Tibial nerve (tissue), 4 donors: Measurements from ENCODE around the gene ELFN1. TPM values are rescaled to one million over a fixed set of nuclear protein-coding genes. Genes with fewer than 3 reads are reported as not detected.

Experiments
- DNase-seq, 2 donors: peaks; one replicate each; pipeline ENCODE4 v3.0.0-alpha.2; 2019; ENCODE audit warnings: low spot score in 2 of 2
- H3K27ac ChIP-seq, 4 donors: fragments of 200-600 bp; sonication (generic) in 3 of 4; one replicate each; pipeline ENCODE4 v1.5.1; 2017 to 2019; ENCODE audit warnings: mild to moderate bottlenecking in 1 of 4
- H3K27me3 ChIP-seq, 2 donors: fragments of 200-600 bp; sonication (generic) in 1 of 2; one replicate each; pipeline versions ENCODE4 v1.5.1 to v1.6.0; 2017 to 2019
- H3K36me3 ChIP-seq, 3 donors: fragments of 200-600 bp; sonication (generic); one replicate each; pipeline ENCODE4 v1.5.1; 2018 to 2019
- H3K4me1 ChIP-seq, 4 donors: fragments of 200-600 bp; sonication (generic) in 3 of 4; one replicate each; pipeline ENCODE4 v1.5.1; 2017 to 2019
- H3K4me3 ChIP-seq, 4 donors: fragments of 200-600 bp; sonication (generic) in 3 of 4; one replicate each; pipeline ENCODE4 v1.5.1; 2017 to 2019; ENCODE audit warnings: mild to moderate bottlenecking in 1 of 4, moderate library complexity in 1 of 4
- H3K9me3 ChIP-seq, 4 donors: fragments of 200-600 bp; sonication (generic) in 3 of 4; one replicate each; pipeline ENCODE4 v1.5.1; 2017 to 2019
- CTCF ChIP-seq, 5 experiments: fragments of 200-600 bp in 3 of 5; fragments of 450-650 bp in 2 of 5; sonication (generic) in 3 of 5; IDR thresholded peaks; one replicate each; pipeline ENCODE4 v1.5.1; 2016 to 2019; ENCODE audit warnings: antibody characterized with exemption in 5 of 5, mild to moderate bottlenecking in 3 of 5, moderate library complexity in 2 of 5
- EP300 ChIP-seq, 2 donors: sonication (generic); formaldehyde crosslinking; IDR thresholded peaks; one replicate each; pipeline ENCODE4 v1.6.1; 2017; ENCODE audit warnings: antibody characterized with exemption in 2 of 2, mild to moderate bottlenecking in 1 of 2
- POLR2A ChIP-seq, 2 donors: fragments of 450-650 bp; IDR thresholded peaks; one replicate each; pipeline ENCODE4 v1.6.1; 2017; ENCODE audit warnings: antibody characterized with exemption in 2 of 2, mild to moderate bottlenecking in 2 of 2, moderate library complexity in 2 of 2
- WGBS, 2 donors: methylation state at CpG; one replicate each; pipeline ENCODE4 v1.1.5; 2018; 5-methylcytosine and 5-hydroxymethylcytosine counted together
- total RNA-seq, 4 donors: library from RNA; depleted of rRNA; stranded (reverse); fragments of >200 nt; gene quantifications; one replicate each; pipeline ENCODE4 v1.1.0, GENCODE V29; 2016

Gene ELFN1
- total RNA-seq, 4 donors from 2014 or later, result 0.21 to 2.4 (median 1.5) TPM

GRCh38 chr7:1740214-1740613 is 70.1 kb downstream of the ELFN1 start:
- TF ChIP-seq CTCF (IDR thresholded peaks at IDR 0.05) (no peak), EP300 (IDR thresholded peaks at IDR 0.05) (no peak), POLR2A (IDR thresholded peaks at IDR 0.05) (no peak)
- DNase-seq, result no peak
- WGBS, 2 donors, result 92% methylated on average over 14 to 16 of the region's 17 CpGs
- Histone ChIP-seq H3K4me1 (peaks cover 0 to 11% (median 2%) of the 10 kb centered on the region in 4 donors), H3K27ac (no peak overlapping the region), H3K9me3 (no peaks in the 10 kb centered on the region), H3K4me3 (no peak overlapping the region), H3K27me3 (peaks cover 0 to 38% of the 10 kb centered on the region in 2 donors), H3K36me3 (no peaks in the 10 kb centered on the region)

- TF ChIP-seq CTCF (IDR thresholded peaks at IDR 0.05), result no peak
- no peak for TF ChIP-seq EP300 (IDR thresholded peaks at IDR 0.05)
- TF ChIP-seq POLR2A (IDR thresholded peaks at IDR 0.05), result no peak
- Histone ChIP-seq H3K36me3 (no peaks in the 10 kb centered on the region), H3K27ac (no peak overlapping the region), H3K27me3 (peaks cover 0 to 34% of the 10 kb centered on the region in 2 donors), H3K9me3 (no peaks in the 10 kb centered on the region), H3K4me3 (no peak overlapping the region), H3K4me1 (peaks cover 0 to 11% (median 2%) of the 10 kb centered on the region in 4 donors)
- DNase-seq, result no peak
- 69 to 86% methylated on average over 7 to 8 of the region's 8 CpGs for WGBS, 2 donors
Measured at GRCh38 chr7:1741246-1741645, 71.2 kb downstream of the ELFN1 start.

GRCh38 chr7:1741751-1742554 is 71.9 kb downstream of the ELFN1 start:
- Histone ChIP-seq H3K27ac (no peak overlapping the region), H3K27me3 (peaks cover 0 to 28% of the 10 kb centered on the region in 2 donors), H3K36me3 (no peaks in the 10 kb centered on the region), H3K4me1 (peaks cover 0 to 11% (median 2%) of the 10 kb centered on the region in 4 donors), H3K4me3 (no peak overlapping the region), H3K9me3 (no peaks in the 10 kb centered on the region)
- 64 to 72% methylated on average over 27 to 29 of the region's 33 CpGs for WGBS, 2 donors
- DNase-seq, result no peak
- TF ChIP-seq EP300 (IDR thresholded peaks at IDR 0.05) (no peak), POLR2A (IDR thresholded peaks at IDR 0.05) (no peak), CTCF (IDR thresholded peaks at IDR 0.05) (no peak)

GRCh38 chr7:1742555-1743303 is 72.7 kb downstream of the ELFN1 start:
- no peak for TF ChIP-seq POLR2A (IDR thresholded peaks at IDR 0.05)
- TF ChIP-seq EP300 (IDR thresholded peaks at IDR 0.05), result no peak
- no peak for TF ChIP-seq CTCF (IDR thresholded peaks at IDR 0.05)
- Histone ChIP-seq H3K4me3 (no peak overlapping the region), H3K36me3 (no peaks in the 10 kb centered on the region), H3K9me3 (no peaks in the 10 kb centered on the region), H3K4me1 (peaks cover 0 to 11% (median 2%) of the 10 kb centered on the region in 4 donors), H3K27me3 (peaks cover 0 to 23% of the 10 kb centered on the region in 2 donors), H3K27ac (no peak overlapping the region)
- peak in 1 of 2 donors; percentile 57 for DNase-seq
- 19 to 23% methylated on average over 19 to 24 of the region's 28 CpGs for WGBS, 2 donors
